K562 (cell line): Measurements from ENCODE around the gene ZNF575. TPM values are rescaled to one million over a fixed set of nuclear protein-coding genes. Genes with fewer than 3 reads are reported as not detected.

Source experiments
- ATAC-seq: fragments of 200-7000 bp; cut with Tn5 transposase; 3 replicates; pipeline ENCODE4 v1.9.1; 2020; ENCODE audit warnings: moderate library complexity
- BruUV-seq: library from RNA; stranded (reverse); fragments of 400-500 nt; replicated peaks from 2 replicates; lab custom pipeline; 2021; lab: Mats Ljungman, UMichigan
- CTCF ChIA-PET: fragments of 300-600 bp; formaldehyde crosslinking; extraction: SDS; loops from one replicate; lab custom pipeline; 2021; ENCODE audit warnings: low intra/inter-chr PET ratio; lab: Yijun Ruan, JAX
- POLR2A ChIA-PET: fragments of 300-600, 350-650 bp; sonication (Branson Sonifier 250); formaldehyde crosslinking; extraction: SDS; loops from one replicate; lab custom pipeline; 2021; ENCODE audit warnings: antibody characterized with exemption, inconsistent platforms; lab: Yijun Ruan, JAX
- DNase-seq, 4 experiments: peaks; one replicate each; pipeline versions ENCODE4 v3.0.0 to v3.0.0-alpha.2; 2011 to 2018; ENCODE audit warnings: low spot score in 3 of 4, mixed read lengths in 3 of 4; ENCODE audit errors: extremely low read depth in 1 of 4
- FAIRE-seq: peaks from 2 replicates; lab custom pipeline; 2011; peaks lifted over from hg19 to GRCh38; lab: Jason Lieb, UNC
- H2AFZ ChIP-seq: 2 replicates; pipeline ENCODE4 v1.6.0; 2011; ENCODE audit warnings: low read depth, low read length, control low read depth, inconsistent platforms
- H3K27ac ChIP-seq: fragments of 200-600 bp; 3 replicates; pipeline ENCODE4 v1.8.0; 2011; ENCODE audit warnings: low read depth, mild to moderate bottlenecking, control low read depth, inconsistent platforms, low read length, moderate library complexity, mixed read lengths; ENCODE audit errors: extremely low read depth
- H3K27me3 ChIP-seq, 2 experiments: fragments of 300-600 bp in 1 of 2; 2 replicates in 1 of 2; 3 replicates in 1 of 2; pipeline versions ENCODE4 v1.6.0 to v1.8.0; 2011; ENCODE audit warnings: inconsistent platforms in 2 of 2, low read length in 2 of 2, mild to moderate bottlenecking in 1 of 2, mixed read lengths in 1 of 2, moderate library complexity in 1 of 2; ENCODE audit not compliant: control insufficient read depth in 2 of 2, insufficient read depth in 2 of 2
- H3K36me3 ChIP-seq: fragments of 300-600 bp; 3 replicates; pipeline ENCODE4 v1.8.0; 2011; ENCODE audit warnings: mild to moderate bottlenecking, low read length, inconsistent platforms; ENCODE audit not compliant: control insufficient read depth, insufficient read depth
- H3K4me1 ChIP-seq, 2 experiments: fragments of 200-600 bp in 1 of 2; replicated peaks in 1 of 2; 2 replicates in 1 of 2; 3 replicates in 1 of 2; pipeline versions ENCODE4 v1.5.1 to v1.8.0; 2011; ENCODE audit warnings: inconsistent platforms in 2 of 2, low read length in 2 of 2, mild to moderate bottlenecking in 1 of 2, mixed read lengths in 1 of 2, moderate library complexity in 1 of 2; ENCODE audit not compliant: control insufficient read depth in 2 of 2, insufficient read depth in 2 of 2
- H3K4me2 ChIP-seq: 2 replicates; pipeline ENCODE4 v1.6.1; 2011; ENCODE audit warnings: low read length, control low read depth, inconsistent platforms, mixed read lengths; ENCODE audit not compliant: insufficient read depth
- H3K4me3 ChIP-seq: fragments of 200-600 bp; sonication (generic), shearing (Covaris generic); 2 replicates; pipeline ENCODE4 v1.5.1; 2016; ENCODE audit warnings: control low read depth, inconsistent platforms
- H3K79me2 ChIP-seq: fragments of 200-600 bp; 3 replicates; pipeline ENCODE4 v1.8.0; 2011; ENCODE audit warnings: low read length, inconsistent platforms; ENCODE audit not compliant: control insufficient read depth, insufficient read depth
- H3K9ac ChIP-seq, 2 experiments: 2 replicates each; pipeline versions ENCODE4 v1.6.0 to v1.6.1; 2011; ENCODE audit warnings: low read depth in 2 of 2, low read length in 2 of 2, control low read depth in 1 of 2, inconsistent platforms in 1 of 2, mild to moderate bottlenecking in 1 of 2, mixed read lengths in 1 of 2; ENCODE audit not compliant: insufficient read depth in 1 of 2
- H3K9me1 ChIP-seq: one replicate; pipeline ENCODE4 v1.6.0; 2011; ENCODE audit warnings: inconsistent platforms, mild to moderate bottlenecking, low read length, moderate library complexity; ENCODE audit not compliant: control insufficient read depth, insufficient read depth
- H3K9me3 ChIP-seq: replicated peaks from 2 replicates; pipeline ENCODE4 v1.5.1; 2011; ENCODE audit warnings: low read depth, low read length, inconsistent platforms; ENCODE audit not compliant: control insufficient read depth, insufficient read depth
- H4K20me1 ChIP-seq: replicated peaks from 2 replicates; pipeline ENCODE4 v1.6.1; 2011; ENCODE audit warnings: low read length, inconsistent platforms, mixed read lengths; ENCODE audit not compliant: control insufficient read depth, insufficient read depth
- E2F5 ChIP-seq: sonication (generic); formaldehyde crosslinking; IDR thresholded peaks from 2 replicates; pipeline ENCODE4 v1.8.0; 2022; ENCODE audit warnings: mild to moderate bottlenecking, missing genetic modification reagents
- RFX1 ChIP-seq: fragments of 450-650 bp; IDR thresholded peaks from 2 replicates; pipeline ENCODE4 v1.6.1; 2016; ENCODE audit warnings: mild to moderate bottlenecking, moderate library complexity
- TAF7 ChIP-seq: fragments of 450-650 bp; IDR thresholded peaks from 2 replicates; pipeline ENCODE4 v1.6.1; 2016; ENCODE audit warnings: missing genetic modification characterization, missing compliant biosample characterization
- WGBS: fragments of 100-300 bp; shearing (Covaris generic); methylation state at CpG from one replicate; pipeline ENCODE4 v1.1.6; 2016; ENCODE audit warnings: low coverage, mixed read lengths; ENCODE audit not compliant: insufficient coverage; ENCODE audit errors: missing lambda C conversion rate; 5-methylcytosine and 5-hydroxymethylcytosine counted together
- in situ Hi-C: fragments of 300-500 bp; cut with MboI; formaldehyde crosslinking; loops from 4 replicates; pipeline ENCODE4 v1.15.0; 2018; ENCODE audit warnings: inconsistent platforms, mixed read lengths
- intact Hi-C: fragments of 100-400 bp; cut with micrococcal nuclease; formaldehyde crosslinking; loops from 2 replicates; pipeline ENCODE4 v1.14.2; 2022
- polyA plus RNA-seq, 8 experiments: library from polyadenylated mRNA; depleted of rRNA in 4 of 8; stranded (reverse) in 5 of 8; unstranded in 3 of 8; fragments of >200 nt; fragmentation: Nextera tagmentation in 2 of 8; fragmentation: Illumina TruSeq in 1 of 8; extraction: Ambion mirVana in 2 of 8; extraction: Trizol in 1 of 8; gene quantifications; 2 replicates each; pipeline versions ENCODE4 v1.2.1 to v1.2.3, GENCODE V29; 2011 to 2014; ENCODE audit warnings: inconsistent platforms in 1 of 8, missing spikeins in 1 of 8
- total RNA-seq, 7 experiments: library from RNA; depleted of rRNA in 6 of 7; stranded (reverse); fragments of >200 nt in 6 of 7; fragmentation: Illumina TruSeq in 2 of 7; extraction: Trizol in 2 of 7; gene quantifications; 2 replicates each; pipeline versions ENCODE4 v1.2.1 to v1.2.3, GENCODE V29; 2011 to 2021; ENCODE audit warnings: low replicate concordance in 1 of 7

The ZNF575 gene
- total and polyA plus RNA-seq, 9 of the 15 experiments (the other 6 are each of a cell fraction or from before 2014, with no cell fraction given), result 0.20 to 0.98 (median 0.32) TPM; not detected in 6

GRCh38 chr19:43572171-43572588 is 39.2 kb downstream of the ZNF575 start:
- TF ChIP-seq RFX1 (peak; percentile 23; the same call in 1 of the 2 replicates), TAF7 (tag) (no peak), E2F5 (no peak)
- H4K20me1 ChIP-seq, result no peaks in the 10 kb centered on the region; the same call in 1 of the 2 replicates
- WGBS, result 92% methylated on average over 3 of the region's 3 CpGs
- H3K27me3 ChIP-seq, result no peaks in the 10 kb centered on the region
- FAIRE-seq (no peak), ATAC-seq (no peak), DNase-seq (no peak)
- no peaks in the 10 kb centered on the region for H3K9me3 ChIP-seq
- in situ Hi-C loops (no loop called here), intact Hi-C loops (no loop called here)
- peaks cover 10% of the 10 kb centered on the region; the same call in 2 of the 3 replicates for H3K36me3 ChIP-seq
- no TSS peak for BruUV-seq
- no peak overlapping the region for H3K4me3 ChIP-seq
- H3K79me2 ChIP-seq, result peaks cover 12% of the 10 kb centered on the region
- H3K9ac ChIP-seq, result peak overlapping the region in 1 of 2 experiments; percentile 31; a peak in 1 of 4 replicates
- no peak overlapping the region for H3K4me2 ChIP-seq
- no peaks in the 10 kb centered on the region for H3K9me1 ChIP-seq
- ChIA-PET CTCF (no interaction called here), POLR2A (interaction anchor here (1.5 to 3.5 kb wide), 2 partner anchors 11 to 38 kb away, joined by 5 to 19 read pairs; no protein-coding TSS in a partner anchor)
- H3K27ac ChIP-seq, result no peak overlapping the region
- H3K4me1 ChIP-seq, result peaks cover 5 to 16% of the 10 kb centered on the region in 2 experiments; a peak in 3 of 5 replicates
- no peak overlapping the region for H2AFZ ChIP-seq
